Measurements from ENCODE around the gene SSH2.
A peak's percentile ranks its signal among the peaks of the same experiment; 100 is the strongest.

The SSH2 gene

GRCh38 chr17:29594519-29595090, 335.4 kb downstream of the SSH2 start:
- Histone ChIP-seq H2BK5ac (ENCODE audit: low read length) (no peak overlapping the region), H3K14ac (ENCODE audit: low read length) (no peak overlapping the region), H3K18ac (ENCODE audit: low read length) (peak overlapping the region; percentile 57), H3K4me3 (ENCODE audit: low read length in 2 of 2) (peak overlapping the region in 1 of 2 donors; percentile 66), H2BK120ac (ENCODE audit: low read depth, low read length) (no peak overlapping the region), H3K4me1 (ENCODE audit: control insufficient read depth in 2 of 2, insufficient read depth in 1 of 2, low read depth in 1 of 2, low read length in 2 of 2) (peaks cover 54% of the 10 kb centered on the region in 2 donors), H4K8ac (ENCODE audit: low read depth, low read length) (no peak overlapping the region), H3K4me2 (ENCODE audit: insufficient read depth, low read length, poor library complexity, severe bottlenecking) (peak overlapping the region; percentile 97), H3K27me3 (ENCODE audit: control insufficient read depth in 3 of 3, insufficient read depth in 3 of 3, low read depth in 1 of 3, low read length in 3 of 3) (no peaks in the 10 kb centered on the region), H3K4ac (ENCODE audit: low read length) (no peak overlapping the region), H2BK15ac (ENCODE audit: low read length) (peak overlapping the region; percentile 41), H3K23ac (ENCODE audit: low read depth, low read length, poor library complexity) (peak overlapping the region; percentile 5), H2AFZ (ENCODE audit: low read length) (no peak overlapping the region), H2BK12ac (ENCODE audit: low read length) (no peak overlapping the region), H3K9ac (ENCODE audit: low read depth, low read length, poor library complexity) (no peak overlapping the region), H2AK5ac (ENCODE audit: low read depth, low read length) (peak overlapping the region; percentile 31), H3K36me3 (replicated peaks in 1 of 2; ENCODE audit: control insufficient read depth in 2 of 2, insufficient read depth in 2 of 2, low read length in 2 of 2) (no peaks in the 10 kb centered on the region), H3K9me3 (replicated peaks in 1 of 2; ENCODE audit: control insufficient read depth in 2 of 2, insufficient read depth in 1 of 2, low read depth in 1 of 2, low read length in 2 of 2) (no peaks in the 10 kb centered on the region), H4K91ac (ENCODE audit: low read depth, low read length, poor library complexity) (no peak overlapping the region), H3K27ac (replicated peaks; ENCODE audit: low read length) (no peak overlapping the region), H3K79me1 (ENCODE audit: low read depth, low read length) (peaks cover 8% of the 10 kb centered on the region)
- WGBS, 2 donors (ENCODE audit: extremely low coverage in 2 of 2, insufficient read length in 2 of 2, insufficient replicate concordance in 1 of 2), result no CpG with 5 or more reads among the region's 11 CpGs
- DNase-seq (ENCODE audit: low spot score), result no peak

GRCh38 chr17:29593591-29594518, 336.2 kb downstream of the SSH2 start:
- H3K9ac ChIP-seq (ENCODE audit: low read depth, low read length, poor library complexity), result peak overlapping the region; percentile 87
- H4K8ac ChIP-seq (ENCODE audit: low read depth, low read length), result no peak overlapping the region
- H3K14ac ChIP-seq (ENCODE audit: low read length), result no peak overlapping the region
- H3K27ac ChIP-seq (replicated peaks; ENCODE audit: low read length), result no peak overlapping the region
- H3K36me3 ChIP-seq (replicated peaks in 1 of 2; ENCODE audit: control insufficient read depth in 2 of 2, insufficient read depth in 2 of 2, low read length in 2 of 2), result no peaks in the 10 kb centered on the region
- H3K4ac ChIP-seq (ENCODE audit: low read length), result no peak overlapping the region
- peak overlapping the region; percentile 36 for H2BK120ac ChIP-seq (ENCODE audit: low read depth, low read length)
- peak overlapping the region; percentile 93 for H2AFZ ChIP-seq (ENCODE audit: low read length)
- H3K18ac ChIP-seq (ENCODE audit: low read length), result peak overlapping the region; percentile 78
- peak overlapping the region; percentile 97 for H3K4me2 ChIP-seq (ENCODE audit: insufficient read depth, low read length, poor library complexity, severe bottlenecking)
- no peaks in the 10 kb centered on the region for H3K9me3 ChIP-seq (replicated peaks in 1 of 2; ENCODE audit: control insufficient read depth in 2 of 2, insufficient read depth in 1 of 2, low read depth in 1 of 2, low read length in 2 of 2)
- H2AK5ac ChIP-seq (ENCODE audit: low read depth, low read length), result peak overlapping the region; percentile 83
- no peak overlapping the region for H2BK5ac ChIP-seq (ENCODE audit: low read length)
- peaks cover 53 to 54% of the 10 kb centered on the region in 2 donors for H3K4me1 ChIP-seq (ENCODE audit: control insufficient read depth in 2 of 2, insufficient read depth in 1 of 2, low read depth in 1 of 2, low read length in 2 of 2)
- DNase-seq (ENCODE audit: low spot score), result no peak
- WGBS, 2 donors (ENCODE audit: extremely low coverage in 2 of 2, insufficient read length in 2 of 2, insufficient replicate concordance in 1 of 2), result no CpG with 5 or more reads among the region's 64 CpGs
- H4K91ac ChIP-seq (ENCODE audit: low read depth, low read length, poor library complexity), result no peak overlapping the region
- peak overlapping the region; percentile 41 for H2BK15ac ChIP-seq (ENCODE audit: low read length)
- H2BK12ac ChIP-seq (ENCODE audit: low read length), result no peak overlapping the region
- H3K27me3 ChIP-seq (ENCODE audit: control insufficient read depth in 3 of 3, insufficient read depth in 3 of 3, low read depth in 1 of 3, low read length in 3 of 3), result no peaks in the 10 kb centered on the region
- H3K23ac ChIP-seq (ENCODE audit: low read depth, low read length, poor library complexity), result peak overlapping the region; percentile 90
- H3K79me1 ChIP-seq (ENCODE audit: low read depth, low read length), result peaks cover 10% of the 10 kb centered on the region
- H3K4me3 ChIP-seq (ENCODE audit: low read length in 2 of 2), result peak overlapping the region; percentile 66 to 89

- Histone ChIP-seq H3K79me1 (ENCODE audit: low read depth, low read length) (peaks cover 16% of the 10 kb centered on the region), H2BK5ac (ENCODE audit: low read length) (no peak within 1 kb of the TSS), H3K9ac (ENCODE audit: low read depth, low read length, poor library complexity) (peak within 1 kb of the TSS; percentile 87), H3K18ac (ENCODE audit: low read length) (peak within 1 kb of the TSS; percentile 78), H2BK15ac (ENCODE audit: low read length) (peak within 1 kb of the TSS; percentile 65), H3K23ac (ENCODE audit: low read depth, low read length, poor library complexity) (peak within 1 kb of the TSS; percentile 90), H3K27me3 (ENCODE audit: control insufficient read depth in 3 of 3, insufficient read depth in 3 of 3, low read depth in 1 of 3, low read length in 3 of 3) (no peaks in the 10 kb centered on the region), H3K4me2 (ENCODE audit: insufficient read depth, low read length, poor library complexity, severe bottlenecking) (peak within 1 kb of the TSS; percentile 97), H4K91ac (ENCODE audit: low read depth, low read length, poor library complexity) (no peak within 1 kb of the TSS), H3K36me3 (replicated peaks in 1 of 2; ENCODE audit: control insufficient read depth in 2 of 2, insufficient read depth in 2 of 2, low read length in 2 of 2) (no peaks in the 10 kb centered on the region), H3K9me3 (replicated peaks in 1 of 2; ENCODE audit: control insufficient read depth in 2 of 2, insufficient read depth in 1 of 2, low read depth in 1 of 2, low read length in 2 of 2) (no peaks in the 10 kb centered on the region), H3K4me1 (ENCODE audit: control insufficient read depth in 2 of 2, insufficient read depth in 1 of 2, low read depth in 1 of 2, low read length in 2 of 2) (peaks cover 53 to 54% of the 10 kb centered on the region in 2 donors), H3K4me3 (ENCODE audit: low read length in 2 of 2) (peak within 1 kb of the TSS; percentile 66 to 89), H3K14ac (ENCODE audit: low read length) (no peak within 1 kb of the TSS), H2AK5ac (ENCODE audit: low read depth, low read length) (peak within 1 kb of the TSS; percentile 83), H2BK120ac (ENCODE audit: low read depth, low read length) (peak within 1 kb of the TSS; percentile 57), H4K8ac (ENCODE audit: low read depth, low read length) (no peak within 1 kb of the TSS), H2AFZ (ENCODE audit: low read length) (peak within 1 kb of the TSS; percentile 93), H3K27ac (replicated peaks; ENCODE audit: low read length) (peak within 1 kb of the TSS; percentile 0), H3K4ac (ENCODE audit: low read length) (no peak within 1 kb of the TSS), H2BK12ac (ENCODE audit: low read length) (no peak within 1 kb of the TSS)
- no CpG with 5 or more reads among the region's 96 CpGs for WGBS, 2 donors (ENCODE audit: extremely low coverage in 2 of 2, insufficient read length in 2 of 2, insufficient replicate concordance in 1 of 2)
- DNase-seq (ENCODE audit: low spot score), result no peak
These were observed 337.0 kb downstream of the SSH2 start, which contains the start of gene ANKRD13B for GRCh38 chr17:29592850-29593551. Gene ANKRD13B, plus strand, starts transcription at chr17:29593132. Its CDS starts 490 bp downstream, at chr17:29593622.
